CD4-positive, alpha-beta memory T cell (primary cell): Measurements from ENCODE around the gene MED12. TPM values are rescaled to one million over a fixed set of nuclear protein-coding genes. Genes with fewer than 3 reads are reported as not detected.

Experiments used
- CTCF ChIA-PET: fragments of 350-600 bp; sonication (Branson Sonifier 250); formaldehyde crosslinking; loops from one replicate; lab custom pipeline; 2021; ENCODE audit warnings: inconsistent platforms; ENCODE audit not compliant: partially characterized antibody; lab: Charles Lee
- POLR2A ChIA-PET: fragments of 350-600 bp; sonication (Branson Sonifier 250); formaldehyde crosslinking; loops from one replicate; lab custom pipeline; 2021; ENCODE audit not compliant: partially characterized antibody; lab: Charles Lee
- DNase-seq, 5 donors: peaks; one replicate each; pipeline versions ENCODE4 v3.0.0 to v3.0.0-alpha.2; 2020 to 2022; ENCODE audit warnings: mixed read lengths in 1 of 5
- H3K27ac ChIP-seq: one replicate; pipeline ENCODE4 v1.7.0; 2013; ENCODE audit warnings: low read depth, low read length
- H3K27me3 ChIP-seq: 2 replicates; pipeline ENCODE4 v1.7.0; 2013; ENCODE audit warnings: mild to moderate bottlenecking, low read length, moderate library complexity; ENCODE audit not compliant: insufficient read depth
- H3K36me3 ChIP-seq: 2 replicates; pipeline ENCODE4 v1.7.0; 2013; ENCODE audit warnings: mild to moderate bottlenecking, low read length, moderate library complexity; ENCODE audit not compliant: insufficient read depth
- H3K4me1 ChIP-seq: 2 replicates; pipeline ENCODE4 v1.7.0; 2013; ENCODE audit warnings: mild to moderate bottlenecking, low read length, moderate library complexity; ENCODE audit not compliant: insufficient read depth
- H3K4me3 ChIP-seq, 2 donors: one replicate each; pipeline ENCODE4 v1.7.0; 2013; ENCODE audit warnings: low read length in 2 of 2, mild to moderate bottlenecking in 1 of 2
- H3K9me3 ChIP-seq, 2 donors: one replicate each; pipeline ENCODE4 v1.7.0; 2013; ENCODE audit warnings: low read length in 2 of 2, control low read depth in 1 of 2; ENCODE audit not compliant: control insufficient read depth in 1 of 2
- H3K27ac Mint-ChIP-seq, 7 donors: one replicate each; pipeline ENCODE4 v1.8.0; 2020 to 2021; ENCODE audit warnings: mixed read lengths in 7 of 7, mild to moderate bottlenecking in 6 of 7, inconsistent platforms in 3 of 7, moderate library complexity in 3 of 7
- H3K27me3 Mint-ChIP-seq, 2 donors: one replicate each; pipeline ENCODE4 v1.8.0; 2020 to 2021; ENCODE audit warnings: mixed read lengths in 2 of 2
- H3K36me3 Mint-ChIP-seq, 2 donors: one replicate each; pipeline ENCODE4 v1.8.0; 2020 to 2021; ENCODE audit warnings: mixed read lengths in 2 of 2, inconsistent platforms in 1 of 2, mild to moderate bottlenecking in 1 of 2
- H3K4me1 Mint-ChIP-seq, 4 donors: one replicate each; pipeline ENCODE4 v1.8.0; 2020 to 2021; ENCODE audit warnings: mixed read lengths in 4 of 4, mild to moderate bottlenecking in 1 of 4
- H3K4me3 Mint-ChIP-seq, 8 donors: one replicate each; pipeline ENCODE4 v1.8.0; 2020 to 2021; ENCODE audit warnings: mixed read lengths in 8 of 8, mild to moderate bottlenecking in 7 of 8, moderate library complexity in 6 of 8, inconsistent platforms in 3 of 8
- H3K9me3 Mint-ChIP-seq, 8 donors: one replicate each; pipeline ENCODE4 v1.8.0; 2020 to 2021; ENCODE audit warnings: mixed read lengths in 8 of 8, mild to moderate bottlenecking in 5 of 8, inconsistent platforms in 3 of 8, moderate library complexity in 1 of 8
- intact Hi-C: fragments of 100-400 bp; cut with micrococcal nuclease; formaldehyde crosslinking; loops from one replicate; pipeline ENCODE4 v1.15.1; 2023
- polyA plus RNA-seq, 2 donors: library from polyadenylated mRNA; unstranded; fragments of 300-500 nt; fragmentation: Illumina TruSeq; gene quantifications; one replicate each; pipeline ENCODE4 v1.2.3, GENCODE V29; 2021
- total RNA-seq, 2 experiments: library from RNA; stranded (reverse); gene quantifications; one replicate each; pipeline ENCODE4 v1.2.3, GENCODE V29; 2021

Gene MED12
- total and polyA plus RNA-seq, 4 experiments from 2014 or later: 3.4 to 89.9 (median 51.6) TPM

GRCh38 chrX:71167031-71167781 lies 48.8 kb downstream of the MED12 start:
- no peak for DNase-seq
- no peak overlapping the region for H3K27ac ChIP-seq
- peaks cover 0 to 15% (median 3%) of the 10 kb centered on the region in 4 donors for H3K4me1 Mint-ChIP-seq
- no peaks in the 10 kb centered on the region for H3K4me1 ChIP-seq
- H3K4me3 ChIP-seq: no peak overlapping the region
- H3K9me3 ChIP-seq: no peaks in the 10 kb centered on the region
- no peaks in the 10 kb centered on the region for H3K27me3 ChIP-seq
- no peak overlapping the region for H3K27ac Mint-ChIP-seq
- ChIA-PET POLR2A (no interaction called here), CTCF (interaction anchor here (0.8 kb wide), 1 partner anchor 12 kb away, joined by 4 read pairs; no protein-coding TSS in a partner anchor)
- no peaks in the 10 kb centered on the region for H3K27me3 Mint-ChIP-seq
- intact Hi-C loops: no loop called here
- no peak overlapping the region for H3K4me3 Mint-ChIP-seq
- H3K9me3 Mint-ChIP-seq: no peaks in the 10 kb centered on the region
- peaks cover 0 to 18% of the 10 kb centered on the region in 2 donors for H3K36me3 Mint-ChIP-seq
- no peaks in the 10 kb centered on the region for H3K36me3 ChIP-seq

GRCh38 chrX:71168134-71168533 lies 49.7 kb downstream of the MED12 start:
- Mint-ChIP-seq H3K4me3 (no peak overlapping the region), H3K27ac (no peak overlapping the region), H3K4me1 (peaks cover 0 to 18% (median 5%) of the 10 kb centered on the region in 4 donors), H3K27me3 (no peaks in the 10 kb centered on the region), H3K36me3 (peaks cover 0 to 13% of the 10 kb centered on the region in 2 donors), H3K9me3 (no peaks in the 10 kb centered on the region)
- no peak for DNase-seq
- H3K9me3 ChIP-seq: no peaks in the 10 kb centered on the region
- no peaks in the 10 kb centered on the region for H3K4me1 ChIP-seq
- ChIA-PET CTCF (no interaction called here), POLR2A (no interaction called here)
- intact Hi-C loops: no loop called here
- no peaks in the 10 kb centered on the region for H3K36me3 ChIP-seq
- H3K27me3 ChIP-seq: no peaks in the 10 kb centered on the region
- no peak overlapping the region for H3K4me3 ChIP-seq
- H3K27ac ChIP-seq: no peak overlapping the region

- no peak overlapping the region for H3K4me3 Mint-ChIP-seq
- no peaks in the 10 kb centered on the region for H3K27me3 ChIP-seq
- H3K9me3 Mint-ChIP-seq: peaks cover 0 to under 1% (median 0%) of the 10 kb centered on the region in 8 donors
- no peak overlapping the region for H3K27ac ChIP-seq
- no peaks in the 10 kb centered on the region for H3K9me3 ChIP-seq
- ChIA-PET POLR2A (no interaction called here), CTCF (no interaction called here)
- no peaks in the 10 kb centered on the region for H3K4me1 ChIP-seq
- H3K36me3 Mint-ChIP-seq: peaks cover 0 to 18% of the 10 kb centered on the region in 2 donors
- no peak overlapping the region for H3K4me3 ChIP-seq
- peaks cover 0 to 18% (median 6%) of the 10 kb centered on the region in 4 donors for H3K4me1 Mint-ChIP-seq
- no peaks in the 10 kb centered on the region for H3K27me3 Mint-ChIP-seq
- no peak overlapping the region for H3K27ac Mint-ChIP-seq
- H3K36me3 ChIP-seq: no peaks in the 10 kb centered on the region
- intact Hi-C loops: no loop called here
- DNase-seq: no peak
These were observed 51.2 kb downstream of the MED12 start for GRCh38 chrX:71169586-71169985.

- ChIA-PET POLR2A (no interaction called here), CTCF (interaction anchor here (1.0 kb wide), 1 partner anchor 201 kb away, joined by 3 read pairs; no protein-coding TSS in a partner anchor)
- no peaks in the 10 kb centered on the region for H3K27me3 ChIP-seq
- no peaks in the 10 kb centered on the region for H3K9me3 ChIP-seq
- no peak overlapping the region for H3K4me3 Mint-ChIP-seq
- no peak overlapping the region for H3K27ac ChIP-seq
- H3K36me3 Mint-ChIP-seq: peaks cover 0 to 21% of the 10 kb centered on the region in 2 donors
- H3K27me3 Mint-ChIP-seq: no peaks in the 10 kb centered on the region
- no peak overlapping the region for H3K4me3 ChIP-seq
- DNase-seq: no peak
- no peaks in the 10 kb centered on the region for H3K36me3 ChIP-seq
- no peak overlapping the region for H3K27ac Mint-ChIP-seq
- H3K9me3 Mint-ChIP-seq: peaks cover 0 to 1% (median 0%) of the 10 kb centered on the region in 8 donors
- no peaks in the 10 kb centered on the region for H3K4me1 ChIP-seq
- intact Hi-C loops: no loop called here
- peaks cover 0 to 18% (median 6%) of the 10 kb centered on the region in 4 donors for H3K4me1 Mint-ChIP-seq
These were observed 52.3 kb downstream of the MED12 start for GRCh38 chrX:71170660-71171059.

GRCh38 chrX:71171110-71171801 lies 52.9 kb downstream of the MED12 start:
- peak overlapping the region in 1 of 8 donors; percentile 38 for H3K4me3 Mint-ChIP-seq
- H3K36me3 ChIP-seq: no peaks in the 10 kb centered on the region
- no peaks in the 10 kb centered on the region for H3K27me3 ChIP-seq
- H3K4me3 ChIP-seq: no peak overlapping the region
- peaks cover 0 to 1% (median 0%) of the 10 kb centered on the region in 8 donors for H3K9me3 Mint-ChIP-seq
- H3K9me3 ChIP-seq: no peaks in the 10 kb centered on the region
- no peak for DNase-seq
- intact Hi-C loops: no loop called here
- peaks cover 0 to 18% (median 6%) of the 10 kb centered on the region in 4 donors for H3K4me1 Mint-ChIP-seq
- POLR2A ChIA-PET: no interaction called here
- peak overlapping the region in 1 of 7 donors; percentile 77 for H3K27ac Mint-ChIP-seq
- CTCF ChIA-PET: no interaction called here
- no peaks in the 10 kb centered on the region for H3K4me1 ChIP-seq
- no peak overlapping the region for H3K27ac ChIP-seq
- H3K27me3 Mint-ChIP-seq: no peaks in the 10 kb centered on the region
- H3K36me3 Mint-ChIP-seq: peaks cover 0 to 23% of the 10 kb centered on the region in 2 donors

- no peaks in the 10 kb centered on the region for H3K27me3 ChIP-seq
These were observed 55.0 kb downstream of the MED12 start for GRCh38 chrX:71173440-71173839.

GRCh38 chrX:71174795-71175194 lies 56.4 kb downstream of the MED12 start:
- Histone ChIP-seq H3K36me3 (no peaks in the 10 kb centered on the region), H3K4me1 (no peaks in the 10 kb centered on the region), H3K27me3 (no peaks in the 10 kb centered on the region), H3K27ac (no peak overlapping the region), H3K4me3 (no peak overlapping the region), H3K9me3 (no peaks in the 10 kb centered on the region)
- Mint-ChIP-seq H3K9me3 (peaks cover 0 to 1% (median 0%) of the 10 kb centered on the region in 8 donors), H3K4me3 (no peak overlapping the region), H3K36me3 (peaks cover 0 to 26% of the 10 kb centered on the region in 2 donors), H3K4me1 (peaks cover 4 to 22% (median 8%) of the 10 kb centered on the region in 4 donors), H3K27me3 (no peaks in the 10 kb centered on the region), H3K27ac (no peak overlapping the region)
- intact Hi-C loops: no loop called here
- ChIA-PET CTCF (no interaction called here), POLR2A (no interaction called here)
- no peak for DNase-seq

More at GRCh38 chrX:71173440-71173839, 55.0 kb downstream of the MED12 start:
- Mint-ChIP-seq H3K36me3 (peaks cover 0 to 22% of the 10 kb centered on the region in 2 donors), H3K4me1 (peaks cover 0 to 23% (median 5%) of the 10 kb centered on the region in 4 donors), H3K4me3 (no peak overlapping the region), H3K27ac (no peak overlapping the region), H3K27me3 (no peaks in the 10 kb centered on the region), H3K9me3 (peaks cover 0 to 1% (median 0%) of the 10 kb centered on the region in 8 donors)
- POLR2A ChIA-PET: interaction anchor here (1.1 kb wide), 1 partner anchor 73 kb away, joined by 3 read pairs; no protein-coding TSS in a partner anchor
- DNase-seq: no peak
- Histone ChIP-seq H3K36me3 (no peaks in the 10 kb centered on the region), H3K4me3 (no peak overlapping the region), H3K4me1 (no peaks in the 10 kb centered on the region), H3K9me3 (no peaks in the 10 kb centered on the region), H3K27ac (no peak overlapping the region)
- CTCF ChIA-PET: interaction anchor here (1.0 kb wide), 1 partner anchor 15 kb away, joined by 4 read pairs; no protein-coding TSS in a partner anchor
- intact Hi-C loops: no loop called here
